NCI-H2171 (cell line): ENCODE results near the gene FLII.

Experiments used
- DNase-seq: peaks from one replicate; lab custom pipeline; 2025; lab: John Stamatoyannopoulos, UW

The FLII gene

DNA sequence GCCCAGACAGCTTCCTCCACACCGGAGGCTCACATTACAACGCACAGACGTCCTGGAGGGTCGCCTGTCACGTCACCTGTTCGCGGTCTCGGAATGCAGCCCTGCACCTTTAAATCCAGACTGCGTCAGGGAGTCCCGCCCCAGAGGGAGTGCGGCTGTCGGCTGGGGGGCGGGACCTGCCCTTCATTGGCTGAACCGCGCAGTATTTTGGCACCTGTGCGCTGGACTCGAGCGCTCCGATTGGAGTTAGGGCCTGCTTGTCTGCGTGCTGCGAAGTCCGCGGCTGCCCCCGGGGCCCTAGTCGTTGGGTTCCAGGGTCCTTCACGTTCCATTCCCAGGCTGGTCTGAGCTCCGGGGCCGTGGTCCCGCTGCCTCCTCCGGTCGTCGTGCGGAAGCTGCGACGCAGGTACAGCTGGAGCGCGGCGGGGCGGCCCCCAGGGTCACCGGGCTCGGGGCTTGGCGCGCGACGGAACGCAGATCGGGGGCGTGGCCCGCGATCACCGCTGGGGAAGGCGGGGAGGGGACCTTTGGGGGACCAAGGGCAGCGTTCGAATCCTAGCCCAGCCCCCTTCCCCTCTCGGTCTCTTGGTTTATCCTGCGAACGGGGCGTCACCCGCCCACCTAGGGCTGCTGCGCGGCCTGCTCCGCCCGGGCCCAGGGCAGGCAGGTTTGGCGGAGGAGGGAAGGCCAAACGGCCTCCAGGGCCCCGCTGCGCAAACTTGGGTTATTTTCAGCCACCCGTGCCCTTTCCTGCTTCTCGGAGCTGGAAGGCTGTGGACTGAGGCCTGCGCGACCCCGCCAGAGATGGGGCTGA is 2.0 kb upstream of the FLII start, which contains the start of gene MIEF2:
TSS of gene MIEF2 (plus strand) at position 331 of the 814 bp plus-strand sequence. CDS start 2,059 bp downstream, outside the sequence.
- DNase-seq: peak; percentile 95

DNA sequence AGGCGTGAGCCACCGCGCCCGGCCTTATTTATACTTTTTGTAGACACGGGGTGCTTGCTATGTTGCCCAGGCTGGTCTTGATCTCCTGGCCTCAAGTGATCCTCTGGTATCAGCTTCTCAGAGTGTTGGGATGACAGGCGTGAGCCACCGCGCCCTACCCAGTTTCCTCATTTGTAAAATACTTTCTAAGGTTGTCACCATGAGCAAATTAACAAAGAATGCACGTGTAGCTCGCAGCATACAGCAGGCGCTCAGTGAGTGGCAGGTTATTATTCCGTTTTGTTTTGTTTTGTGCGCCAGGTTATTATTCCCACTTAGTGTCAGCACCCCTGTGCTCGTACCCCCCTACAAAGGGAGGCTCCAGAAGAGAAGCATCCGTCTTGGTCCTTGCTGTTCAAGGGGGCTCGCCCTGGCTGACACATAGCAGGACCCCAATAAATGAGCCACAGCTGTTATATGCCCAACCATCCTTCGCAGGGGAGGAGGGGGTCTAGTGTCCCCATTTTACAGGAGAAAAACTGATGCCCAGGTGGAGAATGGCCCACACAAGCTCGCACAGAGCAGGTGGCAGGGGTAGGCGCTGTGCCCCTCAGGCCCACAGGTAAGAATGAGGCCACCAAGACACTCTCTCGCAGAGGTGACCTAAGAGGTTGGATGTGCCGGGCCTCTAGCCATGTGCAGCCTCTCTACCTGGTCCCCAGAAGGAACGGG is 1.2 kb upstream of the FLII start:
- no peak for DNase-seq

DNA sequence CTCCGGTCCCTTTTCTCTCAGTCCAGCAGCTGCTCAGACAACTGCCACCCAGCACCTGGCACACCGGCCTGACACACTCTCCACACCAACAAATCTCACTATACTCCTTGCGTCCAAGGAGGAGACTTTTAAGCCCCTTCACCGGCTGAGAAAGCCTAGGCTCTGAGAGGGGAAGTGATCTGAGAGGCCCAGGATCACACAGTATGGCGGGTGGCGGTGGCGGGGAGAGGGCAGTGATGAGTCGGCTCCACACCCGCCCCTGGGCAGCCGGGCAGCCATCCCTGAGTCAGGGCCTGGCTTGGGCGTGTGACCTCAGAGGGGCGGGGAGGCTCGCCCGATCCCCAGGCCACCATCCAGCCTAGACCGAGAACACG is 569 bp downstream of the FLII start:
- DNase-seq: no peak

DNA sequence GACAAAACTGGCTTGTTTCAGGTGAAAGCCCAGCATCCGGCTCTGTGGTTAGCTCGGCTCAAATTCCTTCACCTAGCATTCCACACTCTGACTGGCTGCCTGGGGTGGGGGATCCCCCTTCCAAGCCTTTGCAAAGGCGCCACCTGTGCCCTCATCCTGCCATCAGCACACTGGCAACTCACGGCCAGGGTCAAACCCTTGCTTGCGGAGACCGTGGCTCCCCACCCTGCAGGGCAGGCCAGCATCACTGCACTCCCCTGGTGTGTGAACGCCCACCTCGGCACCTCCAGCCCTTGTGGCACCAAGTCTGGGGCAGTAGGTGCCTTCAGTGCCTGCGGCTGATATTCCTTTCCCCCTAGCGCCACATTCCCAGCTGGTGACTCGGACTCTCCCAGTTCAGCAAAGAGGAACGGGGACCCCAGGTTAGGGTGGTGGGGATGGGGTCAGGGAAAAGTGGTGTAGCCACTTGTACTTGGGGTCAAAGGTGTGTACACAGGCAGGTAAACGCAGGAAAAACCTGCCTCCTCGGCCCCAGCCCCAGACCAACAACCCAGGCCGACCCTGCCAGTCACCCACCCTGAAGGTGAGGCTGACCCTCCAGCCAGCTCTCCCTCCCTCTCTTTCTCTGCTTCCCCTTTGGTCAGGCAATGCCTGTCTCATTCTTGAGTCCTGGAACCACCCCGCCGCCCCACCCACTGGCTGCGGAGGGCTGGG is 1.1 kb downstream of the FLII start:
- DNase-seq: no peak

DNA sequence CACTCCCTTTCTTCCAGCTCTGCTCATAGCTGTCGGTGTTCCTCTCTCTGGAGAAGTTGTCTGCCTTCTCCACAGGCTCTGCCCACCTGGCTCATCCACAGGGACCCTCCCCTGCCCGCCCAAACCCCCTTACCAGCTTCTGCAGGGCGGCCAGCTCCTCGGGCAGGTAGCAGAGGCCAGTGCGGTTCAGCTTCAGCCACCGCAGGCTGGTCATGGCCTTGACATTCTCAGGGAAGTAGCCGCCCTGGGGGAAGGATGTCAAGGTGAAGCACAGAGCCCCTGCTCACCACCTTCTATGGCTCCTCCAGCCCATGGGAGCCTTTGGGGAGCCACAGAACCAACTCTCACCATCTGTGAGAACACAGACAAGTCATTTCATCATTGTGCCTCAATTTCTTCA is 1.8 kb downstream of the FLII start:
- DNase-seq: no peak

DNA sequence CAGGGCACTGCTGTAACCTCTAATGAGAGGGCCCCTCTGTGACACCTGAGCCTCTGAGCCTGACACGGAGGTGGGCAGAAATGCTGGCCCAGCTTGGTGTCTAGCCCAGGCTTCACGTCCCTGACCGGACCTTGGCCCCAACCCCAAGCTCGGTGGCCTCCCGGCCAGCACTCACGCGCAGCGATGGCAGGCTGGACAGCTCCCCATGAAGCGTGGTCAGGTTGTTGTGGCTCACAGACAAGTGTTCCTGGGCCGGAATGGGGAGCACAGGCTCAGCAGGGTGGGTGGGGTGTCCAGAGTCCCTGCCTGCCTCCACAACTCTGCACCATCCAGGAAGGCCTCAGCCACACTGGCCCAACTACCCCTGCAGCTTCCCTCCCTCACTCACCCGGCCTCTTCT is 2.2 kb downstream of the FLII start:
- no peak for DNase-seq

DNA sequence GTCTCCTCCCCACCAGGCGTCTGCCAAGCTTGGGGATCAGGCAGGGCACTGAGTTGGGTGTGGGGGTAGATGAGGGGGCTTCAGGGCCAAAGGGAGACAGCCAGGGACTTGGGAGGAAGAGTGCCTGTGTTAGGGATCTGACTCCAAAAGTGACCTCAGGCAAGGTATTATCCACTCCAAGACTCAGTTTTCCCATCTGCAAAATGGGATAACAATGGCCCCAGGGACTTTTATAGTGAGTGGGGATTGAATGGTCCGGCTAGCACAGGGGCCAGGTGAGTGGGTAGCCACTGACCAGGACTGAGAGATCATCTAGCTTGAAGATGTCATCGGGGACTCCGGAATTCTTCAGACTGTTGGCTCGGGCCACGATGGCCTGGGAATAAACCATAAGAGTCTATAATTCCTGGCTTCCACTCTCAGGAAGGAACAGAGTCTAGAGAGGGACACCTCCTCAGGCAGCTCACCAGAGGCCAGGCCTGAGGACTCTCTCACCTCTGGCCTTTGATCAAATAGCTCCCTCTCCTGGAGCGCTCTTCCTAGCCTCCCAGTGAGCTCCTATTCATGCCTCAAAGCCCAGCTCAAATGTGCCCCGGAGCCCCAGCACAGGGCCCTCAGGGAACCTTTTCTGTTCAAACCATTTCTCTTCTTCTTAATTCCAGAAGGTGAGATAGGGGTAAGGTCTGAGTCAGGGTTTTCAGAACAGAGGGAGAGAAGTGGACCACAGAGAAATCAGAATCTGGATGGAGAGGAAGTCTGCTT is 3.5 kb downstream of the FLII start:
- no peak for DNase-seq

DNA sequence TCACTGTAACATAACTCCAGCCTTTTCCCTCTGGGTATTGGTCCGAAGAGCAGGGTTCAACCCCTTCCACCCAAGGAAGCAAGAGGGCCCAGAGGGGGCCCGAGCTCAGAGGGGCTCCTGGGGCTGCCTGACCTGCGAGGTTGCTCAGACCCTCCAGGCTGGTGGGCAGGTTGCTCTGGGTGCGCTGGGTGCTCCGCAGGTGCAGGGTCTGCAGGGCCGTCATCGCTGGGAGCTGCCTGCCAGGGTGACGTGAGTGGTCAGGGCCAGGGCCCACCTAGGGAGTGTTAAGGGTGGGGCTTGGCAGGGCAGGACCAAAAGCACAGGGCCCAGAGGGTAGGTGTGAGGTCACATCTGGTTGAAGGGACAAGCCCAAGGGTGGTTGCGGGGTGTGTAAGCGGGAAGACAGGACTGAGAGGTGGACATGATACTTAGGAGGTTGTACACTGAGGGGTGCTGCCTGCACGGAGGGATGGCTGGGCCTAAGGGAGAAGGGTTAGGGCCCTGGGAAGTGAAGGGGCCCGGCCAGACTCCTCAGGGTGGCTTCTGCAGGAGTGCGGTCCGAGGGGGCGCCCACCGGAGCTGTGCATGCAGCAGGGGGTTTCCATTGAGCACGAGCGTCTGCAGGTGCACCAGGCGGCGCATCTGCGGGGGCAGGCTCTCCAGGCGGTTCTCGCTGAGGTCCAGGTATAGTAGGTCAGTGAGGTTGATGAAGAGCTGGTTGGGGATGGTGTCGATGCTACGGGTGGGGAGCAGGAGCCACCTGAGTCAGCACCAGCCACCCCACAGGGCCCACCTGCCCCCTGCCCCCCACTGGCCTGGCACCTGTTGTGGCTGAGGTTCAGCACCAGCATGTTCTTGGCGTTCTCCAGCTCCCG is 4.4 kb downstream of the FLII start:
- no peak for DNase-seq

DNA sequence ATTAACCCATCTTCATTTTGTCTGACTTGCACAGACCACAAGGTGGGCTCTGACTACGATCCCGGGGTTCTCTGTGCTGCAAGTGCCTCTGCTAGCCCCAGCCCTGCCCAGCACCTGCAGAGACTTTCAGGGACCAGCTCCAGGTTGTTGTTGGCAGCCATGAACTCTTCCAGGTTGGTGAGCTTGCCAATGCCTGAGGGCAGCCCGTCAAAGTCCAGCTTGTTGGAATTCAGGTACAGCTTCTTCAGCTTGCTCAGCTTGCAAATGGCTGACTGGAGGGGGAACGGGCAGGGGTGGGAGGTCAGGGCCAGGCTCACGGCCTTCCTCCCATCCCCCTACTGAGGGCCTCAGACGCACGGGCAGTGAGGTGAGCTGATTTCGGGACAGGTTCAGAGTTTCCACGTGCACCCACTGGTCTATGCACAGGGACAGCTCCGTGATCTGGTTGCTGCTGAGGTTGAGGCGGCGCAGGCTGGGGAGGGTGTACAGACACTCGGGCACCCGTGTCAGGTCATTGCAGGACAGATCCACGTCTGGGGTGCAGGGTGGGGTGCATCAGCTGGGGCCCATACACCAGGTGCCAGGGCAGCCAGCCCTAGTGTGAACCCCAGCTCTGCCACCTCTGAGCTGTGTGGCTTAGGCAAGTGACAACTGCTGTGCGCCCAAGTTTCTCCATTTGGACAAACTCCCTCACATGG is 5.2 kb downstream of the FLII start:
- no peak for DNase-seq

DNA sequence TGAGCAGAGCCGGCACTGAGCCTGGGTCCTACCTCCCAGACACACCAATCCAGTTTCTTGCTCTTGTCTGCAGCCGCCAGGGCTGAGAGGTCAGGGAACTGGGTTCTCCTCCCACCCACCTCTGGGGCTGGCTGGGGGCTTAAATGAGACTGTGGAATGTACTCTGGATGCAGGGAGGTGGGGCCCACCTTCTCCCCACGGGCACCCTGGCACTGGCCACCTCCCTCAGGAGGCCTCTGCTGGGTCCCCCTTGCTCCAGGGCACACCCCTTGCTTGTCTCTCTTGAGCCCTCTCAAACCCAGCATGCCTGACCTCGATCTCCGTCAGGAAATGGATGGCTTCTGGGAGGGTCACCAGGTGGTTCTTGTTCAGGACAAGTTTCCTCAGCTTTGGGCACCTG is 6.4 kb downstream of the FLII start:
- no peak for DNase-seq

DNA sequence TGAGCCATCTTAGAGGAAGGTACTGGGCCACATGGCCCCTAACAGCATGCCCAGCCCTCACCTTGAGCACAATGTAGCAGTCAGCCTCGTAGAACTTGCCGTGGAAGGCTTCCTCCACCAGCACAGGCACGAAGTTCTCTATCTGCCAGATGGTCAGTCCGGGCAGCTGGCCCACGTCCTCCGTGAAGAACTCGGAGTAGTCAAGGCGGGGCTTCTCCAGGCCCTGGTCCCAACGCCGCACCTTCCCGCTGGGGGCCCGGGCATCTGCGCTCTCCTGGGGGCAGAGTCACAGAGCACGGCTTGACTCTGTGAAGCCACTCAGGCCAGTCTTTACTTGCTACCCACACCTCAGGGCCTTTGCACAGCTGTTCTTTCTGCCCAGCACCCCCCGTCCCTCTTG is 7.3 kb downstream of the FLII start:
- DNase-seq: no peak

DNA sequence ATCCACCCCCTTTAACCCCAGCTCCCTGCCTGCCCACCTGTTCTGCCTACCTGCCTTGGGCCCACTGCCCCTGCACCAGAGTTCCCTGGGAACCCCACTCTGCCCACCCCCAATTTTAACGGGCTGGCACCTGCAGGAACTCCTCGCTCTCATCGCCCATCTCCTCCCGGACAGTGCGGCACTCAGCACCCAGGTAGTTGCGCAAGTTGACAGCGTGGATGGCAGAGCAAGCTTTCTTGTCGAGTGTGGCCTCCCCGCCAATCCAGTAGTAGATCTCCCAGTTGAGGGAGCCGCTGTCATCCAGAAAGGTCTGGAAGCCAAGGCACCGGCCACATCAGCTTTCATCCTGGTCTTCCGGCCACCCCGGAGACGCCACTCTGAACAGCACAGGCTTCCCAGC is 7.8 kb downstream of the FLII start:
- DNase-seq: no peak

DNA sequence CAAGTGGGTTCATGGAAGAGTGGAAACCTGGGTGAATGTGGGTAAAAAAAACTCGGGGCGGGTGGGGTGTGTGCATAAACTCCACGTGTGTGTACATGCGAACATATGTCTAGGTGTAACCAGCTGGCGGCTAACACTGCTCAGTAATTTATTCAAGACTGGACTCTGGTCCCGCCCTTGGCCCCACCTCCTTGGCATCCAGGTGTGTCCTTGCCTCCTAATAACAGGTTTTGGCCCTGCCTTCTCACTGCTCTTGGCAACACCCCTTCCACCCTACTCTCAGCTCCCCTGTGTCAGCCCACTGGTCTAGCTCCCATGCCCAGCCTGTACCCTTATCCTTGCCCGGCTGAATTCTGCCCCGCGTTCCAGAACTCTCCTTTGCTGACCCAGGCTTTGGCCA is 8.3 kb downstream of the FLII start:
- DNase-seq: no peak

DNA sequence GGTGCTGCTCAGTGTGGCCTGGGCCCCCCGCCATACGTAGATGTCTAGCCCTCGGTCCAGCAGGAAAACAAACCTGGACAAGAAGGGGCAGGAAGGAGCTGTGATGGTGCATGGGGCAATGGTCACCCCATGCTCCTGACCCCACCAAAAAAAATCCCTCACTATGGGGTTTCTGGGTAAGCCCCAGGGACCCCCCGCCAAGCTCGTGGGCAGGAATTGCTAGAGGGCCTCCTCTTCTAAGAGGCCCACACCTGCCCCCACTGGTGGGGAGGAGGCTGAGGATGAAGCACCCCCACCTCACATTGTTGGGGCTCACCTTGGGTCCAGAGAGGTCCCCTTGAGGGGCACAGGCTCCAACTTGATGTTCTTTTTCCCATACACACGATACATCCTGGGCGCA is 9.7 kb downstream of the FLII start:
- DNase-seq: no peak

DNA sequence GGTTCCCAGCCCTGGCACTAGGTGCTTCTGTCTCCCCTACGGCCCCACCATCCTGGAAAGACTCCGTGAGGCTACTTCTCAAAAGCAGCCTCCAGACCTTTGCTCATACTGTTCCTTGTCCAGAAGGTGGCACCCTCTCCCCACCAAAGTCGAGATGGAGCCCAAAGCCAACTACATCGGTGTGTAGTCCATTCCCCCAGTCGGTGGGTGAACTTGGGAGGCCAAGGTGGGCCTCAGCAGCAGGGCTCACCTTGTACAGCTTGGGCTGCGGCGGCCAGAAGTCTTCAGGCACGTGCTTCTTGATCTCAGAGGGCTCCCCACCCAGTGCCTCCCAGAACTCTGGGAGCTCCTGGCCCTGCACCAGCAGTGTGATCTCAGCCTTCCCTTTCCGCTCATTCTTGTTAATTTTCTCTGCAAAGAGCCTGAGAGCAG is 10.2 kb downstream of the FLII start:
- peak; percentile 48 for DNase-seq

DNA sequence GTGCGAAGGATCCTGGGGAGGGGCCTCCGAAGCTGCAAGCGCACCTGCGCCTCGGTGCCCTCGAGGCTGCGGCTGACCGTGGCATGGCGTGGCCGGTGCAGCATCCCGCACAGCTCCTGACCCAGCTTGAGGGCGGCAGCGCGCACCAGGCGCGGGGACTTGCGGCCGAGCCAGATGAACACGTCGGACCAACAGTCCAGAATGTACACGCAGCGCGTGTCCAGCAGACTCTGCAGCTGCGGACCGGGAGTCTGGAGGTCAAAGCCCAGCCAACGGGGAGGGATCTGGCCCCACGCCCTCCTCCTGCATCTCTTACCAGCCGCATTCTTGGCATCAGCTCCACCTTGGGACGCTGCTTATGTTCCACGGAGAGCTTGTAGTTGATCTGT is 10.9 kb downstream of the FLII start:
- no peak for DNase-seq

DNA sequence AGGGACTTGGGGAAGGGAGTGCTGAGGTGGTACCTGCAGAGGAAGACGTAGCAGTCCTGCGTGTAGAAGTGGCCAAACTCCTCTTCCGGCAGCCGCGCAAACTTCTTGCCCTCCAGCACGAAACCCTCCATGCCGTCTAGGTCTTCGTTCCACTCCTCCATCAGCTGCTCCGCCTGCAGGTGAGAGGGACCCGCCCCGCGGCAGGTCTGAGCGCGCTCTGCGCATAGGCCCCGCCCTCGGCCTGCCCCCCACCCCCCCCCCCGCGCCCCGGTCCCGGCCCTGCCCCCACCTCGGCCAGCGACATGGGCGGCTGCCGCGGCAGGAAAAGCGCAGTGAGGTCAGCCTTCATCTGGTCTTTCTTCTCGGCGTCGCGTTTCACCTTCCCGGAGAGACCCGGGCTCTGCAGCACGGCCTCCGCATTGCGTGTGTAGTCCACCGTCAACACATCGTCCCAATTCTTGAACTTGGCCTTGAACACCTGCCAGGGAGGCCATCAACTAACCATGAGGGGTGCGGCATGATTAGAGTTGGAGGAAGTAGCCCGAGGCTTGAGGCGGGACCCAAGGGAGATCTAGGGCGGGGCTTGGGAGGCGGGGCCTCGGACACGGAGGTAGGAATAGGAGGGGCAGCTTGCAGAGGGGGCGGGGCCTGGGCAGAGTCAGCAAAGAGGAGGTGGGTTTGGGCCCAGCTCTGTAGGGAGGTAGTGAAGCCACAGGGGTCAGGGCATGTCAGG is 11.5 kb downstream of the FLII start:
- DNase-seq: peak; percentile 52

DNA sequence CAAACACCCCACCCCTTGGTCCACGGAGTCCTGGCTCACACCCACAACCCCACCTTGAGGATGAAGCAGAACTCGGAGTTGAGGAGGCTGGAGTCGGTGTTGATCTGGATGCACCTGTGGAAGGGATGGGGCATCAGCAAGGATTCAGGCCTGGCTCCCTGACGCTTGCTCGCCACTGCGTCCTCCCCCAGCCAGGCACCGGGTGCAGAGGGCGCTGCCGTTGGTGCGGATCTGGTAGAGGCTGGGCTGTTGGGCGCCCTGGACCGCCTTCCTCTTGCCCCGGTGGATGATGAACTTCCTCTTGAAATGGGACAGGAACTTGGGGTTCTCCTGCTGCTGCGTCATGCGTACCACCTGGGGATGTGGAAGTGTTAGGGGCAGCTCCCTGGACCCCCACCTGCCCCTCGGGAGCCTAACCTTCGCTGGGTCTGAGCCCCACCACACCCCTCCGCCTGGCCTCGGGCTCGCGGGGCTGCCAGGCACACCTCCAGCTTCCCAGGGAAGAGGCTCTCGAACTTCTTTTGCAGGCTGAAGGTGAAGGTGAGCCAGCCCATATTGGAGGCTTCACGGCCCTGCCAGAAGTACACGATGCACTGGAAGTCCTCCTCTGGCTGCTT is 12.3 kb downstream of the FLII start:
- DNase-seq: no peak

DNA sequence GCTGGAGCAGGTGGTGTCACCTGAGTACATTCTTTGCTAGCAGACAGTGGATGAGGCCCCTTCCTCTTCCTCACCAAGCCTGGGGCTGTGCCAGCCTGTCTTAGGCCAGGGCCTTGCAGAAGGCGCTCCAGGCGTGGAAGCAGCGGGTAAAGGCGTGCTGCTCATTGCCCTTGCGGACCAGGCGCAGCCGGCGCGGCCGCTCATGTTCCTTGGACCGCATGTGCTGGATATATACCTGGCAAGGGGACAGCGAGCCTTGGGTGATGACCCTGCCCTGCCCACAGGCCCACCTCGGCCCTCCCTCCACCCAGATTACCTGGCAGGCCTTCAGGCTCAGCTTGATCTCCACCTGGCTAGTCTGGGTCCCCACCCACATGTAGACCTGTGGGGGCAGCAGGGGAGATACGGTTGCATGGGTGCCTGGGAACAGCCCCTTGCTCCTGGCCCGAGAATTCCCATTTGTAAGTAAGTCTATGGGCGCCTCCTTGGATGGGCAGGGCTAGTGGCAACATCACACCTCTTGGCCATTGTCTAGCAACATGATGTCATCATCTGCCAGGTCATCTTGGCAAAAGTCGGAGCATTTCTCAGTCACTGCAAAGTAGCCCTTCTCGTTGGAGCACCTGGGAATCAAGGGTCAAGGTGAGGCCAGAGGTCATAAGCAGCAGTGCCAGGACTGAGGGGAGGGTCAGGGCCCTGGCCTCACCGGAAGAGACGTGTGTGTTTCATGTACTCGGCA is 13.3 kb downstream of the FLII start:
- DNase-seq: no peak
